GM23338 (cell line): Measurements from ENCODE around the gene ZNF763. TPM values are rescaled to one million over a fixed set of nuclear protein-coding genes. Genes with fewer than 3 reads are reported as not detected.
"Not testable (repeated sequence)": the region's sequence is repeated elsewhere in the genome, so short reads cannot be mapped to it uniquely, and the experiment has no call there.

Experiments used
- ATAC-seq: fragments of 200-7000 bp; cut with Tn5 transposase; 3 replicates; pipeline ENCODE4 v1.9.1; 2020
- DNase-seq: peaks from one replicate; pipeline ENCODE4 v3.0.0-alpha.2; 2015; ENCODE audit warnings: low spot score
- H2AFZ ChIP-seq: fragments of 200-600 bp; sonication (generic); 2 replicates; pipeline ENCODE4 v1.8.0; 2016; ENCODE audit warnings: antibody characterized with exemption, mild to moderate bottlenecking, moderate library complexity
- H3F3A ChIP-seq: fragments of 200-600 bp; sonication (generic); replicated peaks from 2 replicates; pipeline ENCODE4 v1.8.0; 2017; ENCODE audit warnings: antibody characterized with exemption, mixed run types, low read depth
- H3K27ac ChIP-seq: fragments of 200-600 bp; sonication (generic); 2 replicates; pipeline ENCODE4 v1.6.1; 2016; ENCODE audit warnings: low read depth
- H3K27me3 ChIP-seq: fragments of 200-600 bp; sonication (generic); 2 replicates; pipeline ENCODE4 v1.8.0; 2016; ENCODE audit warnings: mild to moderate bottlenecking, mixed run types, moderate library complexity; ENCODE audit not compliant: insufficient read depth
- H3K36me3 ChIP-seq: fragments of 200-600 bp; sonication (generic); 2 replicates; pipeline ENCODE4 v1.8.0; 2016; ENCODE audit warnings: mild to moderate bottlenecking; ENCODE audit not compliant: insufficient read depth
- H3K4me1 ChIP-seq: fragments of 200-600 bp; sonication (generic); 2 replicates; pipeline ENCODE4 v1.8.0; 2016; ENCODE audit warnings: mild to moderate bottlenecking, moderate library complexity; ENCODE audit not compliant: insufficient read depth
- H3K4me2 ChIP-seq: fragments of 200-600 bp; sonication (generic); 2 replicates; pipeline ENCODE4 v1.7.1; 2017; ENCODE audit warnings: mixed run types
- H3K4me3 ChIP-seq: fragments of 200-600 bp; sonication (generic); 2 replicates; pipeline ENCODE4 v1.6.1; 2016; ENCODE audit warnings: mixed run types
- H3K79me2 ChIP-seq: fragments of 200-600 bp; sonication (generic); replicated peaks from 2 replicates; pipeline ENCODE4 v1.8.0; 2017; ENCODE audit warnings: mild to moderate bottlenecking; ENCODE audit not compliant: insufficient read depth
- H3K9me2 ChIP-seq: fragments of 200-600 bp; sonication (generic); 2 replicates; pipeline ENCODE4 v1.8.0; 2017; ENCODE audit not compliant: insufficient read depth
- H4K20me1 ChIP-seq: fragments of 200-600 bp; sonication (generic); replicated peaks from 2 replicates; pipeline ENCODE4 v1.8.0; 2017; ENCODE audit warnings: mild to moderate bottlenecking; ENCODE audit not compliant: insufficient read depth
- H3K27ac Mint-ChIP-seq: 2 replicates; pipeline ENCODE4 v1.8.0; 2020; ENCODE audit warnings: inconsistent platforms, mild to moderate bottlenecking, moderate library complexity, mixed read lengths
- H3K27me3 Mint-ChIP-seq: 3 replicates; pipeline ENCODE4 v1.8.0; 2022; ENCODE audit warnings: low read depth, mild to moderate bottlenecking, moderate library complexity, mixed read lengths, inconsistent platforms; ENCODE audit not compliant: insufficient read depth, poor library complexity
- H3K36me3 Mint-ChIP-seq: 3 replicates; pipeline ENCODE4 v1.8.0; 2021; ENCODE audit warnings: low read depth, mild to moderate bottlenecking, inconsistent platforms, moderate library complexity, mixed read lengths
- H3K4me1 Mint-ChIP-seq: 3 replicates; pipeline ENCODE4 v1.8.0; 2020; ENCODE audit warnings: mild to moderate bottlenecking, inconsistent platforms, mixed read lengths
- H3K4me3 Mint-ChIP-seq: 3 replicates; pipeline ENCODE4 v1.8.0; 2021; ENCODE audit warnings: moderate library complexity, mild to moderate bottlenecking, inconsistent platforms, mixed read lengths
- H3K9me3 Mint-ChIP-seq: 3 replicates; pipeline ENCODE4 v1.8.0; 2020; ENCODE audit warnings: moderate library complexity, mild to moderate bottlenecking, inconsistent platforms, mixed read lengths
- CREB1 ChIP-seq: fragments of 250-450 bp; sonication (Bioruptor Pico); IDR thresholded peaks from 2 replicates; pipeline ENCODE4 v1.5.0; 2020; ENCODE audit warnings: low read depth, mild to moderate bottlenecking, moderate library complexity
- REST ChIP-seq: IDR thresholded peaks from one replicate; pipeline ENCODE4 v1.6.1; 2018; ENCODE audit warnings: antibody characterized with exemption; ENCODE audit not compliant: unreplicated experiment
- ZNF114 ChIP-seq: fragments of 250-450 bp; sonication (Bioruptor Pico); IDR thresholded peaks from 2 replicates; pipeline ENCODE4 v1.5.0; 2020; ENCODE audit warnings: mild to moderate bottlenecking, moderate library complexity
- ZNF331 ChIP-seq: fragments of 250-450 bp; sonication (Bioruptor Pico); IDR thresholded peaks from 2 replicates; pipeline ENCODE4 v1.5.0; 2020; ENCODE audit warnings: low read depth, mild to moderate bottlenecking, moderate library complexity
- polyA plus RNA-seq: library from polyadenylated mRNA; unstranded; fragments of >200 nt; fragmentation: Nextera tagmentation; extraction: Ambion mirVana; gene quantifications from 2 replicates; pipeline ENCODE4 v1.2.1, GENCODE V29; 2016
- total RNA-seq: library from RNA; depleted of rRNA; stranded (reverse); fragments of >200 nt; shearing (Covaris generic); gene quantifications from 2 replicates; pipeline ENCODE4 v1.2.3, GENCODE V29; 2014
- TF ChIP-seq, protein P1 (sequence below): IDR thresholded peaks from 2 replicates; pipeline ENCODE4 v1.6.1; 2016; ENCODE audit warnings: antibody characterized with exemption
- TF ChIP-seq, protein P2 (sequence below), 2 experiments: fragments of 200-600 bp in 1 of 2; sonication (generic) in 1 of 2; conservative IDR thresholded peaks; 2 replicates each; pipeline versions ENCODE4 v1.5.1 to v1.6.1; 2016 to 2017; ENCODE audit warnings: antibody characterized with exemption in 2 of 2, low read depth in 2 of 2, mild to moderate bottlenecking in 2 of 2, moderate library complexity in 1 of 2

ZNF763 gene
- total and polyA plus RNA-seq, 2 experiments from 2014 or later: 0.61 to 0.87 TPM

- H3K9me3 Mint-ChIP-seq: peaks cover 97% of the 10 kb centered on the region
- H3K27me3 ChIP-seq, H2AFZ ChIP-seq, DNase-seq, H3K4me1 Mint-ChIP-seq, ATAC-seq, H3K4me1 ChIP-seq, H3K4me2 ChIP-seq, H3K4me3 Mint-ChIP-seq, H3K27ac ChIP-seq, H3K79me2 ChIP-seq, H3K27ac Mint-ChIP-seq, H4K20me1 ChIP-seq, H3K27me3 Mint-ChIP-seq, H3K9me2 ChIP-seq: not testable (repeated sequence)
- Histone ChIP-seq H3F3A (peaks cover 15% of the 10 kb centered on the region), H3K4me3 (peak overlapping the region; percentile 41; the same call in 1 of the 2 replicates), H3K36me3 (peaks cover 66% of the 10 kb centered on the region)
- peaks cover 39% of the 10 kb centered on the region for H3K36me3 Mint-ChIP-seq
These were observed 15.2 kb upstream of the ZNF763 start for GRCh38 chr19:11949614-11950080.

- H3K9me3 Mint-ChIP-seq: peaks cover 96% of the 10 kb centered on the region
- Histone ChIP-seq H3K4me3 (peak overlapping the region; percentile 41; the same call in 1 of the 2 replicates), H3K79me2 (no peaks in the 10 kb centered on the region), H3F3A (peaks cover 15% of the 10 kb centered on the region), H3K9me2 (no peaks in the 10 kb centered on the region), H3K36me3 (peaks cover 66% of the 10 kb centered on the region), H3K27me3 (0 out of 2 replicates have a peak, but pooled peaks cover 7% of the 10 kb centered on the region), H4K20me1 (no peaks in the 10 kb centered on the region), H2AFZ (no peak overlapping the region), H3K27ac (no peak overlapping the region), H3K4me2 (no peak overlapping the region), H3K4me1 (no peaks in the 10 kb centered on the region)
- no peaks in the 10 kb centered on the region for H3K4me1 Mint-ChIP-seq
- DNase-seq: no peak
- peaks cover 4% of the 10 kb centered on the region for H3K27me3 Mint-ChIP-seq
- ATAC-seq: no peak
- H3K4me3 Mint-ChIP-seq: no peak overlapping the region
- peaks cover 42% of the 10 kb centered on the region for H3K36me3 Mint-ChIP-seq
- H3K27ac Mint-ChIP-seq: no peak overlapping the region
- TF ChIP-seq, protein P1, sequence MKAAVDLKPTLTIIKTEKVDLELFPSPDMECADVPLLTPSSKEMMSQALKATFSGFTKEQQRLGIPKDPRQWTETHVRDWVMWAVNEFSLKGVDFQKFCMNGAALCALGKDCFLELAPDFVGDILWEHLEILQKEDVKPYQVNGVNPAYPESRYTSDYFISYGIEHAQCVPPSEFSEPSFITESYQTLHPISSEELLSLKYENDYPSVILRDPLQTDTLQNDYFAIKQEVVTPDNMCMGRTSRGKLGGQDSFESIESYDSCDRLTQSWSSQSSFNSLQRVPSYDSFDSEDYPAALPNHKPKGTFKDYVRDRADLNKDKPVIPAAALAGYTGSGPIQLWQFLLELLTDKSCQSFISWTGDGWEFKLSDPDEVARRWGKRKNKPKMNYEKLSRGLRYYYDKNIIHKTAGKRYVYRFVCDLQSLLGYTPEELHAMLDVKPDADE: no peak
- TF ChIP-seq, protein P2, sequence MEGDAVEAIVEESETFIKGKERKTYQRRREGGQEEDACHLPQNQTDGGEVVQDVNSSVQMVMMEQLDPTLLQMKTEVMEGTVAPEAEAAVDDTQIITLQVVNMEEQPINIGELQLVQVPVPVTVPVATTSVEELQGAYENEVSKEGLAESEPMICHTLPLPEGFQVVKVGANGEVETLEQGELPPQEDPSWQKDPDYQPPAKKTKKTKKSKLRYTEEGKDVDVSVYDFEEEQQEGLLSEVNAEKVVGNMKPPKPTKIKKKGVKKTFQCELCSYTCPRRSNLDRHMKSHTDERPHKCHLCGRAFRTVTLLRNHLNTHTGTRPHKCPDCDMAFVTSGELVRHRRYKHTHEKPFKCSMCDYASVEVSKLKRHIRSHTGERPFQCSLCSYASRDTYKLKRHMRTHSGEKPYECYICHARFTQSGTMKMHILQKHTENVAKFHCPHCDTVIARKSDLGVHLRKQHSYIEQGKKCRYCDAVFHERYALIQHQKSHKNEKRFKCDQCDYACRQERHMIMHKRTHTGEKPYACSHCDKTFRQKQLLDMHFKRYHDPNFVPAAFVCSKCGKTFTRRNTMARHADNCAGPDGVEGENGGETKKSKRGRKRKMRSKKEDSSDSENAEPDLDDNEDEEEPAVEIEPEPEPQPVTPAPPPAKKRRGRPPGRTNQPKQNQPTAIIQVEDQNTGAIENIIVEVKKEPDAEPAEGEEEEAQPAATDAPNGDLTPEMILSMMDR (conservative IDR thresholded peaks at IDR 0.05; ENCODE audit: low read depth in 2 of 2): no peak
- TF ChIP-seq ZNF114 (no peak), ZNF331 (no peak), CREB1 (CRISPR knock-in tag) (no peak), REST (no peak)
These were observed 14.5 kb upstream of the ZNF763 start for GRCh38 chr19:11950312-11950711.
